Activated CD8-positive, alpha-beta memory T cell treated with anti-CD3 and anti-CD28 coated beads, Interleukin-2, amount 10 ng/mL, durations not matched to agents 7 days and 5 days (primary cell): ENCODE results near the gene INO80E. TPM values are rescaled to one million over a fixed set of nuclear protein-coding genes. Genes with fewer than 3 reads are reported as not detected.
"Not testable (repeated sequence)": the region's sequence is repeated elsewhere in the genome, so short reads cannot be mapped to it uniquely, and the experiment has no call there.

Source experiments
- ATAC-seq: fragments of 150-1000 bp; cut with Tn5 transposase; one replicate; pipeline ENCODE4 v1.10.0; 2021; ENCODE audit warnings: moderate library complexity
- CTCF ChIA-PET: fragments of 350-600 bp; sonication (Branson Sonifier 250); formaldehyde crosslinking; loops from one replicate; lab custom pipeline; 2021; ENCODE audit warnings: antibody characterized with exemption; lab: Charles Lee
- DNase-seq: peaks from one replicate; pipeline ENCODE4 v3.0.0-alpha.2; 2020
- H3K27ac Mint-ChIP-seq: one replicate; pipeline ENCODE4 v1.8.0; 2021; ENCODE audit warnings: mild to moderate bottlenecking, mixed read lengths
- H3K27me3 Mint-ChIP-seq: one replicate; pipeline ENCODE4 v1.8.0; 2021; ENCODE audit warnings: mixed read lengths
- H3K36me3 Mint-ChIP-seq: one replicate; pipeline ENCODE4 v1.8.0; 2021; ENCODE audit warnings: mild to moderate bottlenecking, mixed read lengths
- H3K4me1 Mint-ChIP-seq: one replicate; pipeline ENCODE4 v1.8.0; 2021; ENCODE audit warnings: mixed read lengths
- H3K4me3 Mint-ChIP-seq: one replicate; pipeline ENCODE4 v1.8.0; 2021; ENCODE audit warnings: mild to moderate bottlenecking, moderate library complexity, mixed read lengths
- H3K9me3 Mint-ChIP-seq: one replicate; pipeline ENCODE4 v1.8.0; 2022; ENCODE audit warnings: low read depth, mixed read lengths
- total RNA-seq, 2 experiments: library from RNA; stranded (reverse); gene quantifications; one replicate each; pipeline ENCODE4 v1.2.3, GENCODE V29; 2021

The INO80E gene
- total RNA-seq, 2 experiments from 2014 or later = 102 to 116 TPM

GRCh38 chr16:30027588-30028437, 31.8 kb downstream of the INO80E start:
- CTCF ChIA-PET = no interaction called here
- ATAC-seq (no peak), DNase-seq (no peak)
- no peak overlapping the region for H3K27ac Mint-ChIP-seq
- H3K9me3 Mint-ChIP-seq = no peaks in the 10 kb centered on the region
- H3K36me3 Mint-ChIP-seq = no peaks in the 10 kb centered on the region
- no peak overlapping the region for H3K4me3 Mint-ChIP-seq
- H3K27me3 Mint-ChIP-seq = peaks cover 58% of the 10 kb centered on the region
- peaks cover 4% of the 10 kb centered on the region for H3K4me1 Mint-ChIP-seq

- CTCF ChIA-PET = no interaction called here
- no peak overlapping the region for H3K4me3 Mint-ChIP-seq
- H3K9me3 Mint-ChIP-seq = no peaks in the 10 kb centered on the region
- no peaks in the 10 kb centered on the region for H3K36me3 Mint-ChIP-seq
- H3K4me1 Mint-ChIP-seq = peaks cover 10% of the 10 kb centered on the region
- H3K27ac Mint-ChIP-seq = no peak overlapping the region
- peaks cover 61% of the 10 kb centered on the region for H3K27me3 Mint-ChIP-seq
- DNase-seq (peak; percentile 62), ATAC-seq (no peak)
These were observed 32.5 kb downstream of the INO80E start for GRCh38 chr16:30028438-30029076.

GRCh38 chr16:30030011-30030685, 34.1 kb downstream of the INO80E start:
- Mint-ChIP-seq H3K4me1 (peaks cover 17% of the 10 kb centered on the region), H3K36me3 (no peaks in the 10 kb centered on the region), H3K9me3 (no peaks in the 10 kb centered on the region), H3K27me3 (peaks cover 65% of the 10 kb centered on the region), H3K27ac (no peak overlapping the region), H3K4me3 (no peak overlapping the region)
- no peak for DNase-seq
- CTCF ChIA-PET = interaction anchor here (0.6 to 4.1 kb wide), 4 partner anchors 9 to 181 kb away, joined by 3 to 39 read pairs (median 28); no protein-coding TSS in a partner anchor
- ATAC-seq = no peak

- Mint-ChIP-seq H3K36me3 (no peaks in the 10 kb centered on the region), H3K4me3 (no peak within 1 kb of the TSS), H3K9me3 (no peaks in the 10 kb centered on the region), H3K4me1 (peaks cover 21% of the 10 kb centered on the region), H3K27ac (no peak within 1 kb of the TSS), H3K27me3 (peaks cover 67% of the 10 kb centered on the region)
- ATAC-seq (no peak), DNase-seq (no peak)
- CTCF ChIA-PET = interaction anchor here (0.7 to 4.1 kb wide), 17 partner anchors 8 to 339 kb away, joined by 3 to 40 read pairs (median 12); partner anchors contain the start of genes ALDOA, C16orf92, HIRIP3 and INO80E
These were observed 34.9 kb downstream of the INO80E start, which contains the start of gene TLCD3B for GRCh38 chr16:30030841-30031413. Gene TLCD3B (minus strand): TSS chr16:30031271. CDS start chr16:30030527, 744 bp downstream.

- H3K9me3 Mint-ChIP-seq = no peaks in the 10 kb centered on the region
- peaks cover 70% of the 10 kb centered on the region for H3K27me3 Mint-ChIP-seq
- ATAC-seq (no peak), DNase-seq (no peak)
- H3K36me3 Mint-ChIP-seq = no peaks in the 10 kb centered on the region
- no peak overlapping the region for H3K27ac Mint-ChIP-seq
- no peak overlapping the region for H3K4me3 Mint-ChIP-seq
- CTCF ChIA-PET = interaction anchor here (0.6 to 4.1 kb wide), 35 partner anchors 8 to 915 kb away, joined by 3 to 40 read pairs (median 6); partner anchors contain the start of genes ALDOA, ASPHD1, C16orf92 and CDIPT
- H3K4me1 Mint-ChIP-seq = peaks cover 21% of the 10 kb centered on the region
These were observed 35.5 kb downstream of the INO80E start for GRCh38 chr16:30031477-30031918.

GRCh38 chr16:30032083-30032819, 36.2 kb downstream of the INO80E start:
- DNase-seq (peak; percentile 80), ATAC-seq (peak; percentile 70)
- Mint-ChIP-seq H3K27ac (no peak overlapping the region), H3K4me1 (peaks cover 21% of the 10 kb centered on the region), H3K9me3 (no peaks in the 10 kb centered on the region), H3K36me3 (no peaks in the 10 kb centered on the region), H3K27me3 (peaks cover 64% of the 10 kb centered on the region), H3K4me3 (no peak overlapping the region)
- CTCF ChIA-PET = interaction anchor here (0.6 to 4.1 kb wide), 53 partner anchors 9 to 1048 kb away, joined by 3 to 40 read pairs (median 5); partner anchors contain the start of genes ALDOA, ASPHD1, C16orf92 and CDIPT

- CTCF ChIA-PET = interaction anchor here (1.1 to 4.1 kb wide), 13 partner anchors 9 to 332 kb away, joined by 3 to 40 read pairs (median 11); partner anchors contain the start of genes HIRIP3, INO80E and TBX6
- ATAC-seq = no peak
- no peak overlapping the region for H3K4me3 Mint-ChIP-seq
- no peak for DNase-seq
- H3K4me1 Mint-ChIP-seq = peaks cover 21% of the 10 kb centered on the region
- H3K9me3 Mint-ChIP-seq = no peaks in the 10 kb centered on the region
- no peak overlapping the region for H3K27ac Mint-ChIP-seq
- H3K36me3 Mint-ChIP-seq = no peaks in the 10 kb centered on the region
- H3K27me3 Mint-ChIP-seq = peaks cover 57% of the 10 kb centered on the region
These were observed 37.2 kb downstream of the INO80E start for GRCh38 chr16:30033270-30033669.

GRCh38 chr16:30040221-30040620, 44.2 kb downstream of the INO80E start:
- DNase-seq = no peak
- Mint-ChIP-seq H3K4me3 (no peak overlapping the region), H3K9me3 (peaks cover 2% of the 10 kb centered on the region), H3K27me3 (peaks cover 28% of the 10 kb centered on the region), H3K36me3 (no peaks in the 10 kb centered on the region), H3K4me1 (peaks cover 6% of the 10 kb centered on the region), H3K27ac (no peak overlapping the region)
- no peak for ATAC-seq
- CTCF ChIA-PET = interaction anchor here (1.4 to 6.0 kb wide), 2 partner anchors 8 to 13 kb away, joined by 4 to 37 read pairs; partner anchors contain the start of gene TLCD3B

GRCh38 chr16:30040690-30041089, 44.6 kb downstream of the INO80E start:
- H3K9me3 Mint-ChIP-seq, H3K27ac Mint-ChIP-seq, DNase-seq, ATAC-seq, H3K4me3 Mint-ChIP-seq, H3K4me1 Mint-ChIP-seq, H3K36me3 Mint-ChIP-seq: not testable (repeated sequence)
- CTCF ChIA-PET = interaction anchor here (1.1 to 6.0 kb wide), 3 partner anchors 9 to 102 kb away, joined by 4 to 37 read pairs (median 4); partner anchors contain the start of gene TLCD3B
- peaks cover 23% of the 10 kb centered on the region for H3K27me3 Mint-ChIP-seq

GRCh38 chr16:30041841-30042240, 45.8 kb downstream of the INO80E start:
- peaks cover 3% of the 10 kb centered on the region for H3K9me3 Mint-ChIP-seq
- no peaks in the 10 kb centered on the region for H3K36me3 Mint-ChIP-seq
- peaks cover 5% of the 10 kb centered on the region for H3K4me1 Mint-ChIP-seq
- CTCF ChIA-PET = interaction anchor here (1.1 to 6.0 kb wide), 3 partner anchors 10 to 101 kb away, joined by 4 to 37 read pairs (median 4); partner anchors contain the start of genes ALDOA and TLCD3B
- H3K27ac Mint-ChIP-seq = no peak overlapping the region
- peaks cover 19% of the 10 kb centered on the region for H3K27me3 Mint-ChIP-seq
- H3K4me3 Mint-ChIP-seq = no peak overlapping the region
- ATAC-seq (no peak), DNase-seq (no peak)

- Mint-ChIP-seq H3K4me3 (no peak overlapping the region), H3K9me3 (peaks cover 3% of the 10 kb centered on the region), H3K27me3 (peaks cover 9% of the 10 kb centered on the region), H3K4me1 (peaks cover 9% of the 10 kb centered on the region), H3K27ac (no peak overlapping the region), H3K36me3 (no peaks in the 10 kb centered on the region)
- peak; percentile 14 for ATAC-seq
- no peak for DNase-seq
- CTCF ChIA-PET = interaction anchor here (1.3 to 1.9 kb wide), 2 partner anchors 14 to 355 kb away, joined by 3 to 5 read pairs; no protein-coding TSS in a partner anchor
These were observed 50.1 kb downstream of the INO80E start for GRCh38 chr16:30046178-30046577.

GRCh38 chr16:30046588-30046987, 50.5 kb downstream of the INO80E start:
- ATAC-seq = no peak

More at GRCh38 chr16:30046588-30046987, 50.5 kb downstream of the INO80E start:
- Mint-ChIP-seq H3K27ac (no peak overlapping the region), H3K36me3 (peaks cover under 1% of the 10 kb centered on the region), H3K4me1 (peaks cover 11% of the 10 kb centered on the region), H3K27me3 (peaks cover 8% of the 10 kb centered on the region), H3K4me3 (no peak overlapping the region), H3K9me3 (peaks cover 3% of the 10 kb centered on the region)
- CTCF ChIA-PET = interaction anchor here (1.3 to 1.9 kb wide), 2 partner anchors 14 to 355 kb away, joined by 3 to 5 read pairs; no protein-coding TSS in a partner anchor
- no peak for DNase-seq
